Effector CD8-positive, alpha-beta T cell (primary cell): ENCODE data around the gene WNT8A.
"Not testable (repeated sequence)": the region's sequence is repeated elsewhere in the genome, so short reads cannot be mapped to it uniquely, and the experiment has no call there.

ENCODE experiments used
- DNase-seq: peaks from one replicate; lab custom pipeline; 2025; lab: John Stamatoyannopoulos, UW
- total RNA-seq, 4 experiments: gene quantifications; one replicate each; lab custom pipeline; 2026; lab: John Stamatoyannopoulos, UW

WNT8A gene, protein sequence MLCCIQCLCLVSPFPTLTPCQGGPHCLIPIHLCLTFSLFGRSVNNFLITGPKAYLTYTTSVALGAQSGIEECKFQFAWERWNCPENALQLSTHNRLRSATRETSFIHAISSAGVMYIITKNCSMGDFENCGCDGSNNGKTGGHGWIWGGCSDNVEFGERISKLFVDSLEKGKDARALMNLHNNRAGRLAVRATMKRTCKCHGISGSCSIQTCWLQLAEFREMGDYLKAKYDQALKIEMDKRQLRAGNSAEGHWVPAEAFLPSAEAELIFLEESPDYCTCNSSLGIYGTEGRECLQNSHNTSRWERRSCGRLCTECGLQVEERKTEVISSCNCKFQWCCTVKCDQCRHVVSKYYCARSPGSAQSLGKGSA
- 0 to 0.91 (median 0.19) reads per million in 4 experiments for total RNA-seq

DNA sequence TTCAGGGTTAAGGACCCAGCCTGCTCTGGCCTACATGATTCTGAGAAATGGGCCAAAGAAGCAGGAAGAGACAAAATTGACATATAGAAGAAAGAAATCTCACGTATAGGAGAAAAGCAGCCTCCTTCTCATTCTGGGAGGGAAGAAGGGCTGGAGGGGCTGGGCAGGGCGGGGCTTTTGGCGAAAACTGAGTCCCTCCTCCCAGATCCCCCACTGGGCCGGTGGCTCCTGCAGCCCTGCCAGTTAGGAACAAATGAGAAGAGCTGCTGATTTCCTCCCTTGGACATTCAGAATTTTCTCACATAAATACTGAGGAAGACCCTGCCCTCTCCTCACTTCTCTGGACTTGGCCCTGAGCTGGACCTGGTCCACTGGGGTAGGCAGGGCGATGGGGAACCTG, at the start of gene WNT8A:
TSS of gene WNT8A (plus strand) at position 332 of the 400 bp plus-strand sequence. CDS start 95 bp downstream, outside the sequence.
- no peak for DNase-seq

DNA sequence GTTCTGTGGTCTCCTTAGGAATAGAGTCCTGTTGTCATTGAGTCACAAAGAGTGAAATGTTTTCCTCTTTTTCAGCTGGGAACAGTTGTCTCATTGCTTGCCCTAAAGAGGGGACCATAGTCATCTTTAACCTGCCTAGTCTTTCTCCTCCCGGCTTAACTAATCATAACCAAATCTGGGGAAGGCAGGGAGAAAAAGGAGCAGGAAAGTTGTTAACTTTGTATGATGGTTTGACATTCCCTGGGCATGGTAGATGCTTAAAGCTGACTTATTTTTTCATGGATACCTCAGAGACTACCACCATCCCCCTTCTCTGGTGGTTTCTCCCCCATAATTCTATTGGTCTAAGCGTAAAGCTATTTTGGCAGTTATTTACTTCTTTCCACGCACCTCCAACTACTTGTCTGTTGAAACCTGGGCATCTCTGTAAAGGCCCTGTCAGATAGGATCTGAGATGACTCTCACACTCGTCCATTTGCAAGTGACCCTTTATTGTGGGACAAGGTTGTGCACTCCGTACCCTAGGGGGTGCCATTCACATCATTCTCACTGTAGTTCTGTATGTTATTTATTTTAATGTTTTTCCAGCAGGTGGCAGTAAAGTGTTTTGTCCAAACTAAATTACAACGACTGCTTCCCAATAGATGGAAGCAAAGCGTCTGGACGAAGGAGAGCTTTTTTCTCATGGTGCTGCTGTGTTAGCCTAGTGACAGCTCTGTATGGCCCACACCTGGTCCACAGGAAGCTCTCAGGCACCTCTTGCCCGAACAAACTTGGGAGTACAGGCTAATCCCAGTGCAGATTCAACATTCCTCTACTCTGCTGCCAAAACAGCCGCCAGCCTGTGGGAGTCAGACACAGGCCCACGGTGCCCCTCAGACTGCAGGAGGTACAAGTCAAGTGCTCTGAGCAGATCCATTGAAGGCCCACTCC, 48.0 kb upstream of the WNT8A start:
- DNase-seq, result peak; percentile 34

DNA sequence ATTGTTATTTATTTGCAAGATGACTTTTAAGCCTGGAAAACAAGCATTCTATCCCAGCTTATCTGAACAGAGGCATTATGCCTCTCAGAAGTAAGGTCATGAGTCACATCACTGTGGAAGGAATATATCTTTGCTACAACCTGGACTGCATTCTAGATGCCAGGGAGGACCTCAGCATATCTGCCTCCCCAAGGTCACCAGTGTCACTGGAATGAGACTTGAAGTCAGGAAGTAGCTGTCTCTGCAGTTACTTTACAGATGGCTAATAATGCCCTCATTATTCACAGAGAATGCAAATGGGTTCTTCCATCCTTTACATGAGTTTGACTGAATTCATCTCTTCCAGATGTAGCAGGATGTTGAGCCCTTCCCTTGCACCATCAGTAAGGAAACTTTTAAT, 46.6 kb upstream of the WNT8A start:
- DNase-seq, result no peak

DNA sequence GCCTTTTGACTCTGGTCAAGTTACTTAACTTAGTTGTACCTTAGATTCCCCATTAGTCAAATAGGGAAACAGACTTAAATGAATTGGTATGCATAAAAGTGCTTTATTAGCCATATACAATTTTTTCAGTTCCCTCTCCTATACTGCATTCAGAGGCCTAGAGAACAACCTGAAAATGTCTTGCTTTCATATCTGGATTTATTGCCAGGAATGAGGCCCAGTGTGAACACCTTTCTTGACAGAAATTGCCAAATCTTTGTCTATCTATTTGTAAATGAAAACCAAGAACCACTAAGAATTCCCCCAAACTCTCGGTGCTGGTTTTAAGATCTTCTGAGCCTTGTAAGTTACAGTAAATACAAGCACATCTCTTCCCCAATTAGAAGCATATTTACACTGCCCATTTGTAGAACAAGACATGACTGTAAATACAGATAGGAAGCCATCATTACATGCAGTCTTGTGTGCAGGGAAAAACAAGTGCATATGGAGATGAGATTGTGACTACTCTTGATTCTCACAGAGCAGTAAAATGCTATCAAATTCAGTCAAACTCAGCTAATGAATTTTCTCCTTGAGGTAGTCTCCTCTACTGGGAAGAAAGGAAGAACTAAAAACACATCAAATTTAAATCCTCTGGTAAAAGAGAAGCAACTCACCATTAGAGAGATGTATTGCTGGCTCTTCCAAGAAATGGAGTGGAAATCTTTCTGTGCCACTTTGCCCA, 45.8 kb upstream of the WNT8A start:
- no peak for DNase-seq

DNA sequence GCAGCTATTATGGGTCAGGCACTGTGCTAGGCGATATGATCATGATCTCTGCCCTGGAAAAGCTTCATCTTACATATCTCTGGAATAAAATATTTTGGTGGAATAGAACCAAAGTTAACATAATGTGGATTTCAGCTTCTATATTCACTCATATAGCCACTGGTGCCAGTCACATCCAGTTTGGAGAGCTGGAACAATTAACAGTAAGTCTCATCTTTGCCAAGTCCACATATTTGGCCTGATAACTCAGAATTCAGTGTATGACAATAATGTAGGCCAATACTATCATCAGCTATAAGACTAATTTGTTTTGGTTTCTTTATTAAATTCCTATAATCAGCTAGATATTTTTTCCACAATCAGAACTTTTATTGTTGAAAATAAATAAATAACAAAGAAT, 45.0 kb upstream of the WNT8A start:
- no peak for DNase-seq

DNA sequence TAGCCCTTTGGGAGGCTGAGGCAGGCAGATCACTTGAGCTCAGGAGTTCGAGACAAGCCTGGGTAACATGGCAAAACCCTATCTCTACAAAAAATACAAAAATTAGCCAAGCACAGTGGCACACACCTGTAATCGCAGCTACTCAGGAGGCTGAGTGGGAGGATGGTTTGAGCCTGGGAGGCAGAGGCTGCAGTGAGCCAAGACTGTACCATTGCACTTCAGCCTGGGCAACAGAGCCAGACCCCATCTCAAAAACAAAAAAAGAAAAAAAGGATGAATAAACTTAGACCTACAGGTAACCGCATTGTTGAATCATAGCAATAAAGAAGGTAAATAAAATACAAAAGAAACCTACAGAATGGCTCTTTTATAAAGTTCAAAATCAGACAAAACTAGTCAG, 38.5 kb upstream of the WNT8A start:
- not testable (repeated sequence) for DNase-seq

DNA sequence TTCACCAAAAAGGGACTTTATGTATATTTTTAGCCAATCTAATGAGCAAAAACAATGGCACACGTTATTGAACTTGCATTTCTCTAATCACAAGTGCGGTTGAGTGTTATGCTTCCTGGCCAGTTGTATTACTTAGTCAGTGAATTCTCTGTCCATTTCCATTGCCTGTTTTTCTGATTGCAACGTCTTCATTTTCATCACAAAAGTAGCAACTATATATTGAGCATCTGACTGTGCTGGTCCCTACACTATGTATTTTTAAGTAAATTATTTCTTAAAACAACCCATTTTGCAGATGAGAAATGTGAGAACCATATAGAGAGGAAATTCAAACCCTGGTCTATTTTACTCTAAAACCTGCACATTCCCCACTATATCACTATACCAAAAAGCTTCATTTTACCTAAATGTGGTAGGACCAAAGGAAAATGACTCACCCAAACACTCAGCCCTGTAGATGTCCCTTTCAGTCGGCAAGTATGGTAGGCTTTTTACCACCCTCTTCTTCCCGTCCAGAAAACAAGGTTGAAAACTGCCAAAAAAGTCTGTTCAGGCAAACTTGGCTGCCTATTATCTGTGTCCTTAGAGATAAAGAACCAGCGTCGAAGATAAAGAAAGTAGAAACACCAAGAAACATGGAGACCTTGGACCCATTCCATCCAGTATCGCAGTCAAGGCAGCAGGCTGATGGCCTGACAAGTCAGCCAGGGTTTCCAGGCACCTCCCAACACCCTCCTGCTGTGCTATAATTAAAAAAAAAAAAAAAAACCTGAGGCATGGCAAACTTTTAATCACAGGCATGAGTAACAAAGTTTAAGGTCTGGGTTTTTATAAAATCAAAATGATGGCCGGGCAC, 32.2 kb upstream of the WNT8A start:
- no peak for DNase-seq

DNA sequence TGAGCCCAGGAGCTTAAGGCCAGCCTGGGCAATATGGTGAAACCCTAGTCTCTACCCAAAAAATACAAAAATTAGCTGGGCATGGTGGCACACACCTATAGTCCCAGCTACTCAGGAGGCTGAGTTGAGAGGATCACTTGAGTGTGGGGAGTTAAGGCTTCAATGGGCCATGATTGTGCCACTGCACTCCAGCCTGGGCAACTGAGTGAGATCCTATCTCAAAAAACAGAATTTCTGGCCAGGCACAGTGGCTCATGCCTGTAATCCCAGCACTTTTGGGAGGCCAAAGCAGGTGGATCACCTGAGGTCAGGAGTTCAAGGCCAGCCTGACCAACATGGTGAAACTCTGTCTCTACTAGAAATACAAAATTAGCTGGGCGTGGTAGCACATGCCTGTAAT, 31.1 kb upstream of the WNT8A start:
- not testable (repeated sequence) for DNase-seq

DNA sequence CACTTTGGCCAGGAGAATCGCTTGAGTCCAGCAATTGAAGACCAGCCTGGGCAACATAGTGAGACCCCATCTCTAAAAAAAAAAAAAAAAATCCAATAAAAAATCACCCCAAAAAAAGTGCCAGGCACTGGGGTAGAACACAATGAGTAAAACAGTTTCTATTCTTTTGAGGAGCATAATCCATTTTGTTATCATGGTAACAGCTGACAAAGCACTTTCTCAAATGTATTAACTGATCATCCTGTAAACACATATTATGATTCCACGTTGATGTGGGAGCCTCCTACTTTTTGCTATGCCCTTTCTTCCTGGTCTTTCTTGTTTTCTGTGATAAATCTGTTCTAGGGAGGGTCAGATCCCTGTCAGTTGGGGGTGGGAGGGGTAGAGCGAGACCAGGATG, 30.3 kb upstream of the WNT8A start:
- no peak for DNase-seq

DNA sequence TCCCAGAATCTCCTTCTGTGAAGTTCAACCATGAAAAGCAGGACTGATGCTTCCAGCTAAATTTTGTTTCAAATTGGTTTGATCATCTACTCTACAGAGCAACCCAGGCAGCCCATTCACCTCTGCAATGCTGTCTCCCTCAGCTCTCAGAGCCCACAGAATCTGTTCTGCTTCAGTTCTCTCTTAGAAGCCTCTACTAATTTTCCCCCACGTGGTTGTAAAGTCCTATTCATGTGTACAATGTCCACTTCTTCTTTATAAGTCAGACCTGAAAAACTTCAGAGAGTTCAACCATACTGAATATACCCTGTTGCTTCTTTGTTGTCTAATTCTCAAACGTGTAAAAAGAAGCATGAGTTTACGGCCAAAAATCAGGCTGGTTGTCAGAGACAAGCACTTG, 29.6 kb upstream of the WNT8A start:
- DNase-seq, result no peak

DNA sequence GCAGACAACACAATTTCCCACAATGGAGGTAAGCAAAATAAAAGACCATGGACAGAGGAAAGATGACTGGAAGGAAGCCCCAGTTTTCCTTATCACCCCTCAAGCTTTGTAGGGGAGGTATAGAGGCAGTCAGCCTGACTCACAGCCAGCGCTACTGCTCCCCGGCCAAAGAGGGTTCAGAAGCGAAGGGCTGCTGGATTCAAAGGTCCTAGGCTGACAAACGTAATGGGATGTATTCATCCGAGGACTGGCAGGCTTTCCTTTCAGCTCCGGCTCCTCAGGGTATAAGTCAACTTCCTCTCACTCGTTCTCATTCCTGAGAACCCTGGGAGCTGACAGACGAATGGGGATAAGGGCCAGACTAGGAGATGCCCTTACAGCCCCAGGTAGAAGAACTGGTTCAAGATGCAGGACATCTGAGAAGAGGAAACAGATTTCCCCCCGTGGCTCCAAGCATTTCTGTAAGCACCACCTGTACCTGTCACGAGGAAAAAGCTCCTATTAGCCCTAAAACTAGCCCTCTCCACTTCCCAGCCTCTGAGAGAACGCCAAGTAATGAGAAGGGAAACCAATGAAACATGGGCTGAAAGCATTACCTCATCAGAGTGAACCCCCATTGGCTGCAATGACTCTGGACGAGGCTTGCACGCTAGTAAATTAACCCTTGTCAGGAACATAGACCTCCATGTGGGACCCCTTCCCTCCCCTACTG, 28.8 kb upstream of the WNT8A start:
- DNase-seq, result no peak

DNA sequence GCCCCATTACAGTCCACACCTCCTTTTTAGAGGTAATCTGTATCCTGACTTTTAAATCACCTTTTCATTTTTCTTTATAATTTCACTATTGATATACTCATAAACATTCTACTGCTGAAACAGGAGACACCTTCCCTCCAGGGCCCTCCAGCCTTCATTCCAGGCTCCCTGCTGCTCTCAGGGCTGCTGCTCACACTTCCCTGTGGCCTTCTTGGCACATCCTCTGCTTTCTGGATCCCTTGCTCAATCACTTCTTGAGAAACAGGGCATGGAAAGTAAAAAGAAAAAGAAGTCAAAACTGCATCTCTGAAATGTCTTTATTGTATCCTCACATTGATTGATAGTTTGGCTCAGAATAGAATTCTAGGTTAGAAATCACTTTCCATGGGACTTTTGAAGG, 19.3 kb upstream of the WNT8A start:
- no peak for DNase-seq

DNA sequence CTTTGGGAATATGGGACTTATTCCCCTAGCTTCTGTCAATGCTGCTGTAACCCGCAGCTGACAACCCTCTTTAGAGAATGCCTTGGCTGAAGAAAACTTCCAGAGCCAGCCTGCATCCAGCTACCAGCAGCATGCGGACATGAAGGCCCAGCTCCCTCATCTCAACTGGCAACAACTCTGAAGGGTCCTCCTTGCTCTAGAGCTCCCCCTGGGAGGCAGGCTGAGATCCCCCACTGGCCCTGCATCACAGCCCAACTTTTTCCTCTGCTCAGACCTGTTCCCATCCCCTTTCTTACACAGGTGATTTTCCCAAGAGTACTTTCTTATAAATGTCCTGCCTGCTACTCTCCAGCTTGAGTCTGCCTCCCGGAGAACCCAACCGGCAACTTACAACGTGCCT, 18.7 kb upstream of the WNT8A start:
- no peak for DNase-seq

DNA sequence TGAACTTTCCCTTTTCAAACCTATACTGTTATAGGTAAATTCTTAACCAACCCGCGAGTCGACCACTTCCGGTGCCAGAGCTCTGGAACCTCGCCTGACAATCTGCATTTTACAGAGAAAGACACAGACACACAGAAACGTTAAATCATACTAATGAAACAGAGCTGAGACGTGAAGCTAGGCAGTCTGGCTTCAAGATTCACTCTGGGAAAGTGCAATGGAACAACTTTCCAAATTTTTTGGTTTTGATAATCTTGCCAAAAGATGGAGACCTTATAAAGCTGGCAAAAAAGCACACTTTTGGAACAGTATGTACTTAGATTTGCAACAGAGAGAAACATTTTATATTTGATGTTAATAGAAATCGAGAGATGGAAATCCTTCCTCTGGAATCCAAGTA, 15.9 kb upstream of the WNT8A start:
- DNase-seq, result no peak

DNA sequence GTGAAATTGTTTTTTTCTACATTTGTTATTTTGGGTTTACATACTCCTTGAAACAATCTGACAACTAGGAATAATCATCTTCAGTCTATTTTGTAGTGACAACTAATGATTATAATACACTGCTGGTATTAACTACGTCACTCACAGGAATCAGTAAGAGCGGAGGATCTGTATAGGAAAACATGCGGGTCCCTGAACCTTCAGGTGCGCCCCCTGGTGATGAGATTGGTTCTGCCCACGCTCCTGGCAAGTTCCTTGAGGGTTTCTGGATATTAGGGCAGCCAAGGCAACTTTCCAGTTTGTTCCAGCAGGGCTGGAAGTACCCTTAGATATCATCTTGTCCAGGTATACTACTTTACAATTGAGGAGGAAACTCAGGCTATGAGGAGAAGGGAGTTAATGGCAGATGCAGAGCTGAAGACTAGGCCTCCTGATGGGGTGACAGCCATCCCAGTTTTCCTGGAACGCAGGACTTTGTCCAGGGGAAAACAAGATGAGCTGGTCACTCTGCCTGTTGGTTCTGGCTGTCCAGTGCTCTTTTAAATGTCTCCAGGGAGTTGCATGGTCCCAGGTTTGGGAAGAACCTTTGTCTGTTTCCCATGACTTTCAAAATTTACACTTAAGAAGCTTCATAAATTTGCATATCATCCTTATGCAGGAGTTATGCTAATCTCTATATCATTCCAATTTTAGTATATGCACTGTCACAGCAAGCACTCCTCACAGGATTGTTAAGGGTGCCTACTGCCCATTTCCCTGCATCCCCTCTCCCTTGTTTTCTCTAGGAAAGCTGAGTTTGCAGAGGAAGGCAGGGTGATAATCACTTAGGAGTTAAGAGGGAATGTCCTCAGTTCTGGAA, 14.9 kb upstream of the WNT8A start:
- DNase-seq, result peak; percentile 53

DNA sequence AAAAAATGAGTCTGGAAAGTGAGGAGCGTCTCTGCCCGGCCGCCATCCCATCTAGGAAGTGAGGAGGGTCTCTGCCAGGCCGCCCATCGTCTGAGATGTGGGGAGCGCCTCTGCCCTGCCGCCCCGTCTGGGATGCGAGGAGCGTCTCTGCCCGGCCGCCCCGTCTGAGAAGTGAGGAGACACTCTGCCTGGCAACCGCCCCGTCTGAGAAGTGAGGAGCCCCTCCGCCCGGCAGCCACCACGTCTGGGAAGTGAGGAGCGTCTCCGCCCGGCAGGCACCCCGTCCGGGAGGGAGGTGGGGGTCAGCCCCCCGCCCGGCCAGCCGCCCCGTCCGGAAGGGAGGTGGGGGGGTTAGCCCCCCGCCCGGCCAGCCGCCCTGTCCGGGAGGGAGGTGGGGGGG, 13.8 kb upstream of the WNT8A start:
- DNase-seq, result not testable (repeated sequence)

DNA sequence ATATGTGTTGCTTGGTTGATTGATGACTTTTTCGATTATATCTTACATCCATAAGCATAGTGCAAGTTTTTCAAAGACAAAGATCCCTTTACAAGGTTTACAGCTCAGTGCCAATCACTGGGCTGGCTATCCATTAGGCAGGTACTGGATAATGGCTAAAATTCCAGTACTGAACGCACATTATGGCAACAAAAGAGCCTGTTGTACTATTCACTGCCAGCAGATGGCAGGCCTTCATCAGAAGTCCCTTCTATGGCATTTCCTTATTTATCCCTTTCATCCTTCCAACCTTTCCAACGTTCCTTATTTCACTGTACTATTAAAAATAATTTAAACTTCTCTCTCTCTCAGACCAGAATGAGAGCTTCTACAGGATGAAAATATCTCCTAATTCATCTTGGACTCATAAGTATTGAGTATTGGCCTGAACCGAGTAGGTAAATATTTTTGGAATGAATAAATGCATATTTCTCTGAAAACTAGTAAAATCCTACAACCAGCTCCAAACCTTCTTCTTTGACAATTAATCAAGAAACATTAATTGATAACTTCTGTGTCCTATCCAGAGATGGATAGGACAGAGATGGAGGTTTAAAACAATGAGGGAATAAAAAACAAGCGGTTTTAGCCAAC, 6.7 kb upstream of the WNT8A start:
- peak; percentile 19 for DNase-seq

DNA sequence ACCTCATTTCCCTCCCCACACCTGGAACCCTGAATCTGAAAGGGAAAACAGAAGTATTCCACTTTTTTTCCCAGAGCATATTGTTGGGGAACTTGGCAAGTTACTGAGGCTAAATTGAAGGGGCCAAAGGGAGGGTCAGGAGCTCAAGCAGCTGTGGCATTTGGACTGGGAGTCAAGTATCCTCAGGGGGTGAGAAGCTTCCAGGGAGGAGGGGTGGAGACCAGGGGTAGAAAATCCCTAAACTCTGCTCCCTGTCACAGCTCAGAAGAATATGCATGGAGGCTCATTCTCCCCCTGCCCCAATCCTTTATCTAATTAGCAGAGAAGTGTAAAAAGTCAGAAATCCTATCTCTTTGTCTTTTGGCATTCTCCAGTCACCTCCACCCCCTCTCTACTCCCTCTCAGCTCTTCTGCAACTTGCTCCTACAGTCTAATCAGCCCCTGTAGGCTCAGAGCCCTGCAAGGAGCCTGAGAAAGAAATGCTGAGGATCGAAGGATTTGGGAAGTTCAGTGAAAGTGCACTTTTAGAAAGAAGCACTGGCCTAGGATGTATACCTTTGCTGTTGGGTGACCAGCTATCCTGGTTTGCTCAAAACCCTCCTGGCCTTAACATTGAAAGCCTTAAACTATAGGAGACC, 5.7 kb upstream of the WNT8A start:
- no peak for DNase-seq

DNA sequence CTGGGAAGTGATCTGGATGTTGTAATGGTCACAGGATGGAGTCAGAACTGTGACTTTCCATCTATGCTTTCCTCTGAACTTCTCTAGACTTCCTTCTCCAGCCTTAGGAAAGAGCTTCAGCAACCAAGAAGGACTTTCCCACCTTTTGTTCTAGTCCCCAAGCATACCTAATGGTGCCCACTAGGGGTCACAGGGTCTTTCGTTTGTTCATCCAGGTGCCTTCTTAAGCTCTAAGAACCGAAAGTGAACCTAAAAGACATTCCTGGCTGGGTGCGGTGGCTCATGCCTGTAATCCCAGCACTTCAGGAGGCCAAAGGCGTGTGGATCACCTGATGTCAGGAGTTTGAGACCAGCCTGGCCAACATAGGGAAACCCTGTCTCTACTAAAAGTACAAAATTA, 1.8 kb upstream of the WNT8A start:
- DNase-seq, result no peak
